H1 (cell line): ENCODE data around the gene RAD51B. TPM values are rescaled to one million over a fixed set of nuclear protein-coding genes. Genes with fewer than 3 reads are reported as not detected.

Experiments
- CBX8 ChIP-seq: fragments of 300-800, 300-1000 bp; sonication (generic); IDR thresholded peaks from 2 replicates; pipeline ENCODE4 v1.7.1; 2016; ENCODE audit warnings: low read depth, low read length, borderline replicate concordance
- CTCF ChIP-seq, 3 experiments: IDR thresholded peaks; 1 replicate in 2 of 3; 2 replicates in 1 of 3; pipeline versions ENCODE4 v1.5.1 to v1.6.1; 2011; ENCODE audit warnings: low read length in 3 of 3, mild to moderate bottlenecking in 3 of 3, inconsistent platforms in 2 of 3, low read depth in 1 of 3, moderate library complexity in 1 of 3; ENCODE audit not compliant: insufficient read depth in 1 of 3; ENCODE audit errors: control extremely low read depth in 1 of 3
- PHF8 ChIP-seq: fragments of 200-600 bp; sonication (generic); conservative IDR thresholded peaks from 2 replicates; pipeline ENCODE4 v1.7.1; 2012; ENCODE audit warnings: low read depth, mild to moderate bottlenecking, inconsistent platforms, low read length, moderate library complexity
- SAP30 ChIP-seq: fragments of 300-600 bp; sonication (generic); IDR thresholded peaks from 2 replicates; pipeline ENCODE4 v1.7.1; 2012; ENCODE audit warnings: low read length, moderate library complexity, mild to moderate bottlenecking, inconsistent platforms; ENCODE audit not compliant: insufficient read depth, insufficient replicate concordance
- SIX5 ChIP-seq: IDR thresholded peaks from 2 replicates; pipeline ENCODE4 v1.6.1; 2011; ENCODE audit warnings: mild to moderate bottlenecking, low read depth, low read length
- TEAD4 ChIP-seq: IDR thresholded peaks from 2 replicates; pipeline ENCODE4 v1.6.1; 2012; ENCODE audit warnings: low read depth, low read length, inconsistent platforms, mixed read lengths
- polyA plus RNA-seq, 7 experiments: library from polyadenylated mRNA; depleted of rRNA in 3 of 7; stranded (reverse) in 5 of 7; unstranded in 2 of 7; fragments of >200 nt in 5 of 7; fragments of 200-250 nt in 2 of 7; gene quantifications; 1 replicate in 5 of 7; 2 replicates in 1 of 7; 4 replicates in 1 of 7; pipeline versions ENCODE4 v1.2.1 to v1.2.3, GENCODE V29; 2011 to 2013; ENCODE audit warnings: missing spikeins in 2 of 7, mixed read lengths in 2 of 7
- total RNA-seq: library from RNA; stranded (reverse); fragmentation: NEBNext Ultra II Directional; extraction: Animal tissue kit (Norgen Biotek cat#: 25700); gene quantifications from 2 replicates; pipeline ENCODE4 v1.2.1, GENCODE V29; 2021

RAD51B gene
- total and polyA plus RNA-seq, 2 of the 8 experiments (the other 6 are each of a cell fraction or from before 2014, with no cell fraction given) = 3.9 to 14.9 TPM

- TF ChIP-seq CTCF (IDR thresholded peaks at IDR 0.05; ENCODE audit: control extremely low read depth in 1 of 3, insufficient read depth in 1 of 3, low read depth in 1 of 3, low read length in 3 of 3) = no peak
- TF ChIP-seq SIX5 = no peak
- no peak for TF ChIP-seq PHF8
- TF ChIP-seq TEAD4 = no peak
- TF ChIP-seq CBX8 = no peak
- TF ChIP-seq SAP30 = no peak
Observed at GRCh38 chr14:68633131-68633991, 813.8 kb downstream of the RAD51B start (continued).
